ENCODE measurements around the gene DNAAF3.

DNAAF3 gene

DNA sequence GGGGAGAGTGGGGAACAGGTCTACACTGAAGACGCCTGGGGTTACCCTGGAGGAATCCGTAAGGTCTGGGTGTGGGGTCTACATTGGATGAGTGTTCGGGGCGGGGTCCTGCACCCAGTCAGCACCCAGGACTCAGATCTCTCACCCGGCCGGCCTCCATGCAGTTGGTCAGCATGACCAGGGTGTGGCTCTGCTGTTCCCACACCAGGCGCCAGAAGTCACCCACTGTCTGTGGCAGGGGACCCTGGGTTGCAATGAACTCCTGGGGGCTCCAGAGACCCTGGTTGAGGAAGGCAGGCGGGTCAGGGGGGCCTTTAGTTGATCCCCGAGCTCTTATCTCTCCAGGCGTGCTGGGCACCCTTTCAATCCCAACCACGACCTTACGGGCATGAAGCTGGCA lies 19.7 kb upstream of the DNAAF3 start:
- TF ChIP-seq, protein P1, sequence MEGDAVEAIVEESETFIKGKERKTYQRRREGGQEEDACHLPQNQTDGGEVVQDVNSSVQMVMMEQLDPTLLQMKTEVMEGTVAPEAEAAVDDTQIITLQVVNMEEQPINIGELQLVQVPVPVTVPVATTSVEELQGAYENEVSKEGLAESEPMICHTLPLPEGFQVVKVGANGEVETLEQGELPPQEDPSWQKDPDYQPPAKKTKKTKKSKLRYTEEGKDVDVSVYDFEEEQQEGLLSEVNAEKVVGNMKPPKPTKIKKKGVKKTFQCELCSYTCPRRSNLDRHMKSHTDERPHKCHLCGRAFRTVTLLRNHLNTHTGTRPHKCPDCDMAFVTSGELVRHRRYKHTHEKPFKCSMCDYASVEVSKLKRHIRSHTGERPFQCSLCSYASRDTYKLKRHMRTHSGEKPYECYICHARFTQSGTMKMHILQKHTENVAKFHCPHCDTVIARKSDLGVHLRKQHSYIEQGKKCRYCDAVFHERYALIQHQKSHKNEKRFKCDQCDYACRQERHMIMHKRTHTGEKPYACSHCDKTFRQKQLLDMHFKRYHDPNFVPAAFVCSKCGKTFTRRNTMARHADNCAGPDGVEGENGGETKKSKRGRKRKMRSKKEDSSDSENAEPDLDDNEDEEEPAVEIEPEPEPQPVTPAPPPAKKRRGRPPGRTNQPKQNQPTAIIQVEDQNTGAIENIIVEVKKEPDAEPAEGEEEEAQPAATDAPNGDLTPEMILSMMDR (IDR thresholded peaks at IDR 0.05; ENCODE audit: low read depth, low read length), result no peak
- no peak overlapping the region for H3K4me3 ChIP-seq (ENCODE audit: low read depth, low read length)

DNA sequence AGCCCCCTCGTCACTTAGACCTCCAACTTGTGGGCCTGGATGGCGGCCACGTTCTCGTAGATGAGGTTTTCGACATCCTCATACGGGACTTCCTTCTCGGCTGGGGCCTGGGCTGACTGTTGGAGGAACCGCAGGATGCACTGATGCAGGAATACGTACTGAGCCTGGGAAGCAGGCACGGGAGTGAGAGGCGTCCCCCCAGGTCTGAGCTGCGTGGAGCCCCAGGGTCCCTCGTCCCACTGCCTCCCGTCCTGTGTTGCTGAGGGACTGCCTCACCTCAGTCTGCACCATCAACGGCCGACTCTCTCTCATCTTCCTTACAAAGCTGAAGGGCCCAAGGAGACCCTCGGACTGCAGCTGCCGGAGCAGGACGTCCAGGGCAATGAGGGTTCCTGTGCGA lies 15.3 kb upstream of the DNAAF3 start:
- H3K4me3 ChIP-seq (ENCODE audit: low read depth, low read length), result no peak overlapping the region
- TF ChIP-seq, protein P1 (IDR thresholded peaks at IDR 0.05; ENCODE audit: low read depth, low read length), result no peak

DNA sequence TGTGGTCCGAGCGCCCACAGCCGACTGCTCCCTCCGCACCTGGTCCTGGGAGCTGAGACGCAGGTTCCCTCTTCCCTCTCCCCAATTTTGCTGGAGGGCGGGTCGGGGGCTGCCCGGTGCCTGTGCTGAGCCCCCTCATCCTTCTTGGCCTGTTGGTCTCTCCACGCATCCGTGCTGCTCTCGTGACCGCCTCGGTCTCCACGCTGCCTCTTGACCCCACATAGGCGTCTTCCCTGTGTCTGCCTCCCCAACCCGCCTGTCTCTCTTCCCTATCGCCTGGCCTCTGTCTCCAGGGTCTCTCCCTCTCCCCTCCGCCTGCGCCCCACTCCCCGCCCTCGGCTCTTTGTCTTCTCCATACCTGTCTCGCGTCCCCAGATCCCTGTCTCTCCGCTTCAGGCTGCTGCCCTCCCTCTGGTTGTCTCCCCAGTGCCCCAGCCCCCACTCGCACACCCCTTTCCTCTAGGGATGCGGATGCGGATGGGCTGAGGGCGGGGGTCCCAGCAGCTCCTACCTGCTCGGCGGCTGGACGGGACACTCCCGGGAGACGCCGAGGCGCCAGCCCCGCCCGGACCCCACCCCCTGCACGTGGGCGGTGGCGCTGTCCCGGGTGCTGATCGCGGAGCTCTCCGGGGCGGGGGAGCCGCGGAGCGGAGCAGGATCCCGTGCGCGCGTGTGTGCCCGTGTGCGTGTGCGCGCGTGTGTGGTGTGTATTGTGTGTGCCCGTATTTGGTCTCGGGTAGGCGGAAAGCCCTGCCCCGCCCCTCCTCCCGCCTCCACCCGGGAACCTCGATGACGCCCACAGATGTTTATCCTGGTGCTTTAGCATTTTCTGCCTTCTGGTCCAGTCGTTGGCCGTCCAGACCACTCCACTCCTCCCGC lies 13.4 kb upstream of the DNAAF3 start, which contains the start of gene SYT5:
SYT5 (minus strand) TSS at position 684 of the 879 bp plus-strand sequence. CDS start 1,248 bp downstream, outside the sequence.
- peak within 1 kb of the TSS; percentile 44 for H3K4me3 ChIP-seq (ENCODE audit: low read depth, low read length)
- TF ChIP-seq, protein P1 (IDR thresholded peaks at IDR 0.05; ENCODE audit: low read depth, low read length), result no peak

DNA sequence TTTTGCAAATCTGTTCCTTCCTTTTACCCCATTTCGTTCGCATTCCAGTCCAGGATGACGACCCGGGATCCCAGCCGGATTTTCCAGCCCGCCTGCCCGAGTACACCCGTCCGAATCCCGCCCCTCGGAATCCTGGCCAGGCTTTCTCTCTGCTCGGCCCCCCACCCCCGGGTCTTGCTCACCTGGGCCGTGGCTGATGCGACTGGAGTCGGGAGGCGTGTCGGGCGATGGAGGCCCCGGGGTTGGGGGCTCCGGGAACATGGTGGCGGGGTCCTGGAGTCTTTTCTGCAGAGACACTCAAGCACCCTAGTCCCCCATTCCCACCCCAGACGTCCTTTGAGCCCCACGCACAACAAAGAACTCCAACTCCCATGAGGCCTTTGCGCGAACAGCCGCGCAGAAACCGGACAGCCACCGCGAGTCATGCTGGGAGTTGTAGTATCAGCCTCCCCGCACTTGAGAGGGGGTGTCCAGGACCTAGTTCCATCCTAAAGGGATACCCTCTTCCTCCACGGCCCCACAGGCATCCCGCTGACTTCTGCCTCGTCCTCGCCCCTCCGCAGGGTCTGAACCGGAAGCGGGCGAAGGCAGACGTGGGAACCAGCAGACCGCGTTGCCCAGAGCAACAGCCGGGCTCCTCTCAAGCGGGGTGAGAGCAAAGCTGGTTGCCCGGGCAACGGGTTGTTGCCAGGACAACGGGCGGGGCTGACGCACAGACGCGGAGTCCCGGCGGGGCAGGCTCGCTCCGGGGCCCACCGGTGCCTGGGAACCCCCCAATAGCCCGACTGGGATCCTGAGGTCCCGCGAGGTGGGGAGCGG lies 12.6 kb upstream of the DNAAF3 start:
- TF ChIP-seq, protein P1 (IDR thresholded peaks at IDR 0.05; ENCODE audit: low read depth, low read length), result no peak
- H3K4me3 ChIP-seq (ENCODE audit: low read depth, low read length), result peak overlapping the region; percentile 44

DNA sequence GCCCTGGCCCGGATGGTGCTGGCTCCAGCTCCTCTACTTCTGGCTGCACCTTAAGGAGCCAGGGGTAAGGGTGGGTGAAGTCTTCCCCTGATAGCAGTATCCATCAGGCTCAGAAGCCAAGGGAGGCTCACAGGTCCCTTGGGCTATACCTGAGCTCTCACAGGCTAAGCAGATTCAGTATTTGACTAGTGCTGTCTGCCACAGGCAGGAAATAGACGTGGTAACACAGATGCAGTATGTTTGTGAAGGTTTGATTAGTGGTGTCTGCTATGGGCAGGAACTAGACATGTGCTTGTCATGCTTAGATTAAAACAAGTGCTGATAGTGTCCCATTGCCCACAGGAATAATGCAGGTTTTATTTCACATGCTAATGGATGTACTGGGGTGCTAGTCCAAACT lies 9.7 kb upstream of the DNAAF3 start:
- TF ChIP-seq, protein P1 (IDR thresholded peaks at IDR 0.05; ENCODE audit: low read depth, low read length), result no peak
- no peak overlapping the region for H3K4me3 ChIP-seq (ENCODE audit: low read depth, low read length)

DNA sequence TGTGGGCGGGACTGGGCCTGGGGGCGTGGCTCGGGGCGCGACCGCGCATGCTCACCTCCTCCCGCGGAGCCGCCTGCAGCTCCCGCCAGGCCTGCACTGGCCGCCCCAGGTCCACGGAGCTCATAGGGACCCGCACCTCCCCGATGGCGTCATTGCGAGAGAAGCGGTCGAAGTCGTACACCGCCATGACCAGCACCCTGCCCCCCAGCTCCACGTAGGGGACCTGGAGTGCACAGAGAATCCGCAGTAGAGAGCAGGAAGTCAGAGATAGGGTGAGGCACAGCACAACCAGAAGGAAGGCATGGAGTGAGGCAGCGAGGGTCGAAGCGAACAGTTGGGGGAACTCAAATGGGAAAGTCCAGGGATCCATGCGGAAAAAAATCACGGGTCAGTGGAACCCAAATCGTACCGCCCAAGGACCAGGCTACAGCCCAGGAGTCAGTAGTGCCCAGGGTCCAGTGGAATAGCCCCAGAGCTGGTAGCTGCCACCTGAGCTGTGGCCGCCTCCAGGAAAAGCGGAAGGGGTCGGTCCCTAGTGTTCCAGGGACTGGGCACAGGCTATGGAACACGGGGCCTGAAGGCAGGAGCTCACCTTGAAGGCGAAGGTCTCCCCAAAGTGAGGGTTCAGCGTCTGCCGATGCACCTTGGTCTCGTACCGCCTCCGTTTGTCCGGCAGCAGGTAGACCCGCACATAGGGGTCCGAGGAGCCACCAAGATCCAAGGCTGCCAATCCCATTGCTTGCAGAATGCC lies 8.9 kb upstream of the DNAAF3 start:
- TF ChIP-seq, protein P1 (IDR thresholded peaks at IDR 0.05; ENCODE audit: low read depth, low read length), result no peak
- no peak overlapping the region for H3K4me3 ChIP-seq (ENCODE audit: low read depth, low read length)

All from WI38 (cell line).